Pancreas (tissue), 10 donors: ENCODE data around the gene FAM222B. TPM values are rescaled to one million over a fixed set of nuclear protein-coding genes. Genes with fewer than 3 reads are reported as not detected.

ENCODE experiments used
- ATAC-seq, 4 donors: fragments of 200-7000 bp; cut with Tn5 transposase; one replicate each; pipeline versions ENCODE4 v1.8.0 to v1.9.1; 2020; ENCODE audit warnings: mild to moderate bottlenecking in 4 of 4, moderate library complexity in 4 of 4
- DNase-seq, 6 donors: peaks; one replicate each; pipeline ENCODE4 v3.0.0-alpha.2; 2020
- FAIRE-seq: peaks from 2 replicates; lab custom pipeline; 2012; peaks lifted over from hg19 to GRCh38; lab: Jason Lieb, UNC
- H3K27ac ChIP-seq, 4 donors: fragments of 200-600 bp; sonication (generic); 1 replicate in 3 of 4; 2 replicates in 1 of 4; pipeline versions ENCODE4 v1.5.0 to v1.8.0; 2020
- H3K27me3 ChIP-seq, 4 donors: fragments of 200-600 bp; one replicate each; pipeline ENCODE4 v1.8.0; 2021
- H3K36me3 ChIP-seq, 3 donors: fragments of 200-600 bp; sonication (generic) in 1 of 3; one replicate each; pipeline versions ENCODE4 v1.5.0 to v1.8.0; 2020 to 2021
- H3K4me1 ChIP-seq, 3 donors: fragments of 200-600 bp; one replicate each; pipeline ENCODE4 v1.8.0; 2021
- H3K4me3 ChIP-seq, 4 donors: fragments of 200-600 bp; sonication (generic) in 2 of 4; one replicate each; pipeline versions ENCODE4 v1.5.0 to v1.8.0; 2020 to 2021
- H3K9me3 ChIP-seq, 4 donors: fragments of 200-600 bp; one replicate each; pipeline ENCODE4 v1.8.0; 2021
- CTCF ChIP-seq, 4 donors: fragments of 200-600 bp; sonication (generic) in 3 of 4; IDR thresholded peaks; one replicate each; pipeline versions ENCODE4 v1.5.0 to v1.8.0; 2021; ENCODE audit warnings: antibody characterized with exemption in 4 of 4
- WGBS, 2 donors: extraction: QIAGEN DNeasy Blood & Tissue Kit; methylation state at CpG; one replicate each; pipeline ENCODE4 v1.1.7; 2013; 5-methylcytosine and 5-hydroxymethylcytosine counted together
- intact Hi-C, 3 donors: fragments of 100-400 bp; cut with DNase I; formaldehyde crosslinking; loops; one replicate each; pipeline versions ENCODE4 v1.11.1 to v1.14.2; 2022
- polyA plus RNA-seq, 2 donors: library from polyadenylated mRNA; stranded (reverse); fragments of 200-250 nt; gene quantifications; one replicate each; pipeline ENCODE4 v1.2.3, GENCODE V29; 2013
- total RNA-seq, 6 donors: library from RNA; stranded (reverse); fragmentation: NEBNext Ultra II Directional in 4 of 6; extraction: Animal tissue kit (Norgen Biotek cat#: 25700) in 4 of 6; gene quantifications; one replicate each; pipeline versions ENCODE4 v1.2.1 to v1.2.4, GENCODE V29; 2021 to 2023
- donor health status: healthy with polysubstance abuse.
- donor health status: DM: no; HTN: no; CAD: no; lungs with moderate emphysema.
- donor health status: DM: no; HTN: no; CAD: no.
- donor health status: control.
- donor health status: control.
- donor health status: Bipolar disorder and iron deficiency.
- donor health status: DM: yes; HTN: yes; CAD: no.
- donor health status: DM: no; HTN: no; CAD: no.
- donor health status: DM: no; HTN: no; CAD: no.
- donor health status: DM: yes; HTN: yes; CAD: no.

FAM222B gene
- total RNA-seq (10 to 100 TPM in 1 of 6 donors, 1 to 10 TPM in 5; 5.5 to 15.6 (median 8.9) TPM), polyA plus RNA-seq (1 to 10 TPM; 6.6 to 7.4 TPM)

- peak; percentile 74 to 94 (median 85) for DNase-seq
- peak within 1 kb of the TSS; percentile 46 to 86 (median 66) for H3K4me3 ChIP-seq
- peak; percentile 99 to 100 (median 100) for ATAC-seq
- H3K27me3 ChIP-seq, result no peaks in the 10 kb centered on the region
- no peak for TF ChIP-seq CTCF (IDR thresholded peaks at IDR 0.05)
- peak within 1 kb of the TSS; percentile 39 to 76 (median 62) for H3K27ac ChIP-seq
- no peak for FAIRE-seq
- intact Hi-C loops, result no loop called here
- H3K36me3 ChIP-seq, result no peaks in the 10 kb centered on the region
- H3K9me3 ChIP-seq, result no peaks in the 10 kb centered on the region
- peaks cover 0 to 6% (median 0%) of the 10 kb centered on the region in 3 donors for H3K4me1 ChIP-seq
- 0% methylated on average over 43 to 44 of the region's 44 CpGs for WGBS, 2 donors
These were observed at the start of gene FAM222B for GRCh38 chr17:28842282-28843012. Gene FAM222B, minus strand, starts transcription at chr17:28842790. Its CDS starts 76,123 bp downstream, at chr17:28766667.

DNA sequence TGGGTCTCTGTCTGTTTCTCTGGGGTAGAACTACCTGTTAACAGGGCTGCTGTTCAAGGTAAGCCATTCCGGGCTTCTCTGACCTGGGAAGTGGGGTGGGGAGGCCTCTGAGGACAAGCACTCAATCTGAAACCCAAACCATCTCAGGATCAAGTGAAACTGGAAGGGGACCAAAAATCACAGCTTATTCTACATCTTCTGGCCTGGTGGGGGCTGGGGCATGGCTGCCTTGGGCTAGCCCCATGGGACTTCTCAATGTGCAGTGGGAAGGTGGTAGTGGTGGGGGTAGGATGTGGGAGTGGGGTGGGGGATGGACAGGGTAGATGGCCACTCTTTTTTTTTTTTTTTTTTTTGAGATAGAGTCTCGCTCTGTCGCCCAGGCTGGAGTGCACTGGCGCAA lies 49.4 kb upstream of the FAM222B start:
- intact Hi-C loops, result no loop called here
- H3K36me3 ChIP-seq, result no peaks in the 10 kb centered on the region
- peak overlapping the region in 2 of 4 donors; percentile 79 to 91 for H3K27ac ChIP-seq
- no peaks in the 10 kb centered on the region for H3K27me3 ChIP-seq
- no peaks in the 10 kb centered on the region for H3K9me3 ChIP-seq
- no peak overlapping the region for H3K4me3 ChIP-seq
- no peak for TF ChIP-seq CTCF (IDR thresholded peaks at IDR 0.05)
- no peak for ATAC-seq
- FAIRE-seq, result no peak
- no peak for DNase-seq
- 88 to 95% methylated on average over 4 of the region's 4 CpGs for WGBS, 2 donors
- peaks cover 8 to 19% (median 8%) of the 10 kb centered on the region in 3 donors for H3K4me1 ChIP-seq

DNA sequence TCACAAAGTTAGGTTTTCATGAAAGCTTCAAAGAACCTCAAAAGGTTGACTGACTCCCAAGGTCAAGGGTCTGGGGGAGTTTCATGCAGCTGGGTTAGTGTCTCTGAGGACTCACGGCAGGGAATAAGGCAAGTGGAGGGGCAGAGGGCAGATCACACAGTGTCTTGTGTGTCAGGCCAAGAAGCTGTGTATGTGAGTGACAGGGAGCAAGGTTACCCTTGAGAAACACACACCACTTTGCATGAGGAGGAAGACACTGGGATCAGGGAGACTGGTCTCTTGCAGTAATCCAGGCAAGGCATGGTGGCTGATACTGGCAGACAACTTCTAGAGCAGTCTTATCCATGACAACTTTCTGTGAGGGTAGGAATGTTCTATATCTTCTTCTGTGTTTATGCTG lies 48.6 kb upstream of the FAM222B start:
- intact Hi-C loops, result no loop called here
- H3K36me3 ChIP-seq, result no peaks in the 10 kb centered on the region
- no peak for ATAC-seq
- WGBS, 2 donors, result 95 to 96% methylated on average over 1 of the region's 1 CpG
- H3K27ac ChIP-seq, result no peak overlapping the region
- no peak for DNase-seq
- no peaks in the 10 kb centered on the region for H3K27me3 ChIP-seq
- peaks cover 8 to 19% (median 8%) of the 10 kb centered on the region in 3 donors for H3K4me1 ChIP-seq
- no peak for FAIRE-seq
- H3K4me3 ChIP-seq, result no peak overlapping the region
- no peaks in the 10 kb centered on the region for H3K9me3 ChIP-seq
- no peak for TF ChIP-seq CTCF (IDR thresholded peaks at IDR 0.05)

- FAIRE-seq (no peak), DNase-seq (no peak), ATAC-seq (no peak)
- intact Hi-C loops, result no loop called here
- Histone ChIP-seq H3K4me3 (no peak overlapping the region), H3K36me3 (peaks cover 0 to 6% (median 0%) of the 10 kb centered on the region in 3 donors), H3K27ac (no peak overlapping the region), H3K27me3 (no peaks in the 10 kb centered on the region), H3K9me3 (no peaks in the 10 kb centered on the region), H3K4me1 (peaks cover 8 to 15% (median 8%) of the 10 kb centered on the region in 3 donors)
- no peak for TF ChIP-seq CTCF (IDR thresholded peaks at IDR 0.05)
- WGBS, 2 donors, result 81 to 91% methylated on average over 5 of the region's 5 CpGs
These were observed 47.4 kb upstream of the FAM222B start for GRCh38 chr17:28889996-28890395.

GRCh38 chr17:28888832-28889231 lies 46.2 kb upstream of the FAM222B start:
- Histone ChIP-seq H3K36me3 (peaks cover 0 to 12% (median 0%) of the 10 kb centered on the region in 3 donors), H3K9me3 (no peaks in the 10 kb centered on the region), H3K4me3 (no peak overlapping the region), H3K27me3 (no peaks in the 10 kb centered on the region), H3K27ac (no peak overlapping the region), H3K4me1 (peaks cover 8 to 14% (median 8%) of the 10 kb centered on the region in 3 donors)
- ATAC-seq (no peak), FAIRE-seq (no peak), DNase-seq (no peak)
- intact Hi-C loops, result no loop called here
- 90 to 93% methylated on average over 7 of the region's 7 CpGs for WGBS, 2 donors
- no peak for TF ChIP-seq CTCF (IDR thresholded peaks at IDR 0.05)
